VCaP (cell line): ENCODE measurements around the gene GSG1L.

Experiments
- H3K27ac ChIP-seq: fragments of 450-650 bp; 2 replicates; pipeline ENCODE4 v1.5.1; 2017
- TF ChIP-seq, protein P1 (sequence below): fragments of 450-650 bp; conservative IDR thresholded peaks from 2 replicates; pipeline ENCODE4 v1.5.1; 2017; ENCODE audit warnings: mild to moderate bottlenecking, moderate library complexity

GSG1L gene

DNA sequence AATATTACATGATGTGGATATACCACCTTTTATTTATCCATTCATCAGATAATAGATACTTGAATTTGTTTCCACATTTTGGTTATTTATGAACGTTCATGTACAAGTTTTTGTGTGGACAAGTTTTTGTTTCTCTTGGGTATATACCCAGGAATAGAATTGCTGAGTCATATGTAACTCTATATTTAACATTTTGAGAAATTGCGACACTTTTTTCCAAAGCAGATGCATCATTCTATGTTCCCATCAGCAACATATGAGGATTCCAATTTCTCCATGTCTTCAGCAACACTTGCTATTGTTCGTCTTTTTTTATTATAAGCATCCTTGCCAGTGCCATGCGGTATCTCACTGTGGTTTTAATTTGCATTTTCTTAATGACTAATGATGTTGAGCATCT is 93.9 kb downstream of the GSG1L start:
- no peak overlapping the region for H3K27ac ChIP-seq
- TF ChIP-seq, protein P1, sequence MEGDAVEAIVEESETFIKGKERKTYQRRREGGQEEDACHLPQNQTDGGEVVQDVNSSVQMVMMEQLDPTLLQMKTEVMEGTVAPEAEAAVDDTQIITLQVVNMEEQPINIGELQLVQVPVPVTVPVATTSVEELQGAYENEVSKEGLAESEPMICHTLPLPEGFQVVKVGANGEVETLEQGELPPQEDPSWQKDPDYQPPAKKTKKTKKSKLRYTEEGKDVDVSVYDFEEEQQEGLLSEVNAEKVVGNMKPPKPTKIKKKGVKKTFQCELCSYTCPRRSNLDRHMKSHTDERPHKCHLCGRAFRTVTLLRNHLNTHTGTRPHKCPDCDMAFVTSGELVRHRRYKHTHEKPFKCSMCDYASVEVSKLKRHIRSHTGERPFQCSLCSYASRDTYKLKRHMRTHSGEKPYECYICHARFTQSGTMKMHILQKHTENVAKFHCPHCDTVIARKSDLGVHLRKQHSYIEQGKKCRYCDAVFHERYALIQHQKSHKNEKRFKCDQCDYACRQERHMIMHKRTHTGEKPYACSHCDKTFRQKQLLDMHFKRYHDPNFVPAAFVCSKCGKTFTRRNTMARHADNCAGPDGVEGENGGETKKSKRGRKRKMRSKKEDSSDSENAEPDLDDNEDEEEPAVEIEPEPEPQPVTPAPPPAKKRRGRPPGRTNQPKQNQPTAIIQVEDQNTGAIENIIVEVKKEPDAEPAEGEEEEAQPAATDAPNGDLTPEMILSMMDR, result no peak

DNA sequence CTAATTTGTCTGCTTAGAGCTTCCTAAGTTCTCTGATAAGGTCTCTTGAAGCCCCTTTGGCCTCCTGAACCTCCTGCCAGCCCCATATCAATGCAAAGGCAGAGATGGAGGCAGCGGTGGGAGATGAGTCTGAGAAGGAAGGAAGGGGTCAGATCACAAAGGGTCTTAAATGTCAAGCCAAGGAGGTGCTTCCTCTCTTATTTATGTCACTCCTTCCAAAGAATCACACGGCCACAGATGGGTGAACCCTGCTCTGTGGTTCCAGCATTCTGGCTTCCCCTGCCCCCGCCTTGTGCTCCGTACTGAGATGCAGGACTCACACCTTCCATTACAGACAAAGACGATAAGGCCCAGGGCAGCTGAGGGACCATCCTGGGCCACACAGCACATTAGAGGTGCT is 96.3 kb downstream of the GSG1L start:
- H3K27ac ChIP-seq, result no peak overlapping the region

DNA sequence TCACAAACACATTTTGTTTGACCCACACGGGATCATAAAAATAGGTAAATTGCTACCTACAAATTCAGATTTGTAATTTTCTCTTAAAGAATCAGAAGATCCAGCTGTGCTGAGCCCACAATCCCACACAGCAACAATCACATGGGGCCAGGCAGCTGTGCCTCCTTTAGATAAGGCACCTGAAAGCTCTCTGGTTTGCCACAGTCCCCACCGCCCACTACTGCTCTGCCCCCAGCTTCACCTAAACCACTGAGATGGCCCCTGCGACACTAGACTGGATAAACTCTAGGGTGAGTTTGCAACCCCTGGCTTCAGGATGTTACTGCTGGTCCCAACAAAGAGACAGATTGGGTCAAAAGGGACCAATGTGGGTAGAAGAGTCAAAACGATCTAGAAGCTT is 96.8 kb downstream of the GSG1L start:
- H3K27ac ChIP-seq, result no peak overlapping the region
- TF ChIP-seq, protein P1, result no peak

More for the DNA sequence above, 96.3 kb downstream of the GSG1L start:
- TF ChIP-seq, protein P1, result no peak

DNA sequence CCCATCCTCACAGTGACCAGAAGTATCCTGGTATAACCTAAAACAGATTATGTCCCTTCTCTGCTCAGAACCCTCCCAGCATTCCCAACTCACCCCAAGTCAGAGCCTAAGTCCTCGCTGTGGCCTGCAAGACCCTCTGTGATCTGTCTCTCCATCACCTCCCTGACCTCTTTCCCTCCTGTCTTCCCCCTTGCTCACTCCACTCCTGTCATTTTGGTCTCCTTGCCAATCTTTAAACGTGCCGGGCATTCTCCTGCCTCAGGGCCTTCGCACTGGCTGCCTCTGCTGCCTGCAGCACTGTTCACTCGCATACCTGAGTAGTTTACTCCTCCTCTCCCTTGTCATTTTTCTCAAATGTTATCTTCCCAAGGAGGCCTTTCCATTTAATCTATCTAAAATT is 97.7 kb downstream of the GSG1L start:
- TF ChIP-seq, protein P1, result no peak
- no peak overlapping the region for H3K27ac ChIP-seq

DNA sequence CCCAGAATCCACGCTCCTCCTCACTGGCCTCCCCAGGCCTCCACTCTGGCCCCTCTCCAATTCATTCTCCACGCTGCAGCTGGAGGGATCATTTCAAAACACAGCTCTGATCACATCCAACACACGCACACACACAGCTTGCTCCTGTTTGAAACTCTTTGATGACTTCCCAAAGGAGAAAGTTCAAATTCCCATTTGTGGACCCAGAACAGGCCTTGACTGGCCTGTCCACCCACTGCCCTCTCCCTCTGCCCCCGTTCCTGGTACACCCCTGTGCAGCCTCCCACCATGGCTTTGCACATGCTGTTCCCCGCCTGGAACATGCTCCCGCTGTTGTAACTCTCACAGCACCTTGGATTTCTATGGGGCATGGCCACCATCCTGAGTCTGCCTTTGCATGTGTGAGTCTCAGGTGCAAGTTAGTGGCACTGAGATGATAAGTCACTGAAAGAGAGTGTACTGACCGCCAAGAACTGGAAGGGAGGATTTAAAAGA is 100.0 kb downstream of the GSG1L start:
- no peak overlapping the region for H3K27ac ChIP-seq
- TF ChIP-seq, protein P1, result no peak

DNA sequence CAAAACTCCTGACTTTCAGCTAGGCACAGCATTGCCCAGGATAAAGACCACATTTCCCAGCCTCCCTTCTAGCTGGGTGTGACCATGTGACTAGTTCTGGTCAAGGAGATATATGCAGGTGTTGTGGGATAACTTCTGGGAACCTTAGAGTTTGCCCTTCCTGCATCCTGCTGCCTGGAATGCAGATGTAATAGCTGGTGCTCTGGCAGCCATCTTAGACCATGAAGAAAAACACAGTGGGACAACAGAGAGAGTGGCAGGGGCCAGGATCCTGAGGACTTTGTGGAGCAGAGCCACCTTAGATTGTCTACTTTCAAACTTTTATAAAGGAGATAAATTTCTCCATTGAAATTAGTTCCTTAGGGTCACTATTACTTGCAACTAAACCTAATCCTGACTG is 101.3 kb downstream of the GSG1L start:
- no peak overlapping the region for H3K27ac ChIP-seq
- TF ChIP-seq, protein P1, result no peak

DNA sequence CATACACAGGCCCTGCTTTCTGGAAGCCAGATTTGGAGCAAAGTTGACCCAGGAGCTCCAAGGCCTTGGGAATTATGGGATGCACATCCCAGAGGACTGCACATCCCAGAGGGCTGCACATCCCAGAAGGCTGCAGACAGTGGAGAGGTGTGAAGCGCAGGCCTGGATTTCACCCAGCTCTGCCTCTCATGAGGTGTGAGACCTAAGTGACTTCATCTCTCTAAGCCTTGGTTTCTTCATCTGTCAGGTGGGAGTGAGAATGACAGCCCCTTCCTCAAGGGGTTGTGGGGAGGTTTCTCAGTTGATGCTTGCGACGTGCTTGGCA is 102.3 kb downstream of the GSG1L start:
- H3K27ac ChIP-seq, result peak overlapping the region; percentile 62
- TF ChIP-seq, protein P1, result no peak
